ENCODE data around the gene TCAIM. TPM values are rescaled to one million over a fixed set of nuclear protein-coding genes. Genes with fewer than 3 reads are reported as not detected.
"Not testable (repeated sequence)": the region's sequence is repeated elsewhere in the genome, so short reads cannot be mapped to it uniquely, and the experiment has no call there.

TCAIM gene
- total and polyA plus RNA-seq, 2 experiments from 2014 or later, result 10.3 to 26.0 TPM

GRCh38 chr3:44343421-44343820, 4.9 kb downstream of the TCAIM start (continued):
- TF ChIP-seq ZNF462 (CRISPR knock-in tag; IDR thresholded peaks at IDR 0.05) (no peak), ZNF114 (CRISPR knock-in tag; IDR thresholded peaks at IDR 0.05) (no peak), POLR2AphosphoS5 (IDR thresholded peaks at IDR 0.05; ENCODE audit: low read depth) (no peak), CREB1 (CRISPR knock-in tag; IDR thresholded peaks at IDR 0.05; ENCODE audit: low read depth) (no peak), JUNB (IDR thresholded peaks at IDR 0.05; ENCODE audit: unreplicated experiment) (no peak), ETS1 (IDR thresholded peaks at IDR 0.05) (no peak), EZH2 (IDR thresholded peaks at IDR 0.05; ENCODE audit: low read depth, unreplicated experiment) (no peak), REST (IDR thresholded peaks at IDR 0.05; ENCODE audit: unreplicated experiment) (no peak)

- H3K27ac ChIP-seq (ENCODE audit: low read depth); H3K36me3 ChIP-seq (ENCODE audit: insufficient read depth); H3K9me2 ChIP-seq (ENCODE audit: insufficient read depth); DNase-seq (ENCODE audit: low spot score); H3K27me3 ChIP-seq (ENCODE audit: insufficient read depth); H3K4me1 ChIP-seq (ENCODE audit: insufficient read depth); H3K9me3 Mint-ChIP-seq; H3K4me3 ChIP-seq; H3K4me1 Mint-ChIP-seq; H3K36me3 Mint-ChIP-seq (ENCODE audit: low read depth); H4K20me1 ChIP-seq (replicated peaks; ENCODE audit: insufficient read depth); H3K4me2 ChIP-seq; H3K27ac Mint-ChIP-seq; H3F3A ChIP-seq (replicated peaks; ENCODE audit: low read depth); H2AFZ ChIP-seq; H3K27me3 Mint-ChIP-seq (ENCODE audit: insufficient read depth, low read depth, poor library complexity); H3K4me3 Mint-ChIP-seq; ATAC-seq: not testable (repeated sequence)
- H3K79me2 ChIP-seq (replicated peaks; ENCODE audit: insufficient read depth), result peaks cover 10% of the 10 kb centered on the region
These were observed 8.0 kb downstream of the TCAIM start for GRCh38 chr3:44346590-44346989.

All from GM23338 (cell line).